Vagina (tissue), 2 donors: ENCODE measurements around the gene NKIRAS1.

Experiments
- POLR2A ChIP-seq, 2 donors: fragments of 450-650 bp; IDR thresholded peaks; one replicate each; pipeline ENCODE4 v1.6.1; 2017; ENCODE audit warnings: antibody characterized with exemption in 2 of 2, mild to moderate bottlenecking in 2 of 2, moderate library complexity in 2 of 2
- POLR2AphosphoS5 ChIP-seq, 2 donors: sonication (generic); formaldehyde crosslinking; IDR thresholded peaks; one replicate each; pipeline ENCODE4 v1.9.0; 2017; ENCODE audit warnings: antibody characterized with exemption in 2 of 2, mild to moderate bottlenecking in 2 of 2, low read depth in 1 of 2; ENCODE audit not compliant: insufficient read depth in 1 of 2
- TF ChIP-seq, protein P1 (sequence below), 3 experiments: fragments of 450-650 bp in 2 of 3; fragments of 200-600 bp in 1 of 3; sonication (generic) in 1 of 3; IDR thresholded peaks; one replicate each; pipeline ENCODE4 v1.5.1; 2017 to 2019; ENCODE audit warnings: antibody characterized with exemption in 3 of 3, mild to moderate bottlenecking in 2 of 3, moderate library complexity in 2 of 3

DNA sequence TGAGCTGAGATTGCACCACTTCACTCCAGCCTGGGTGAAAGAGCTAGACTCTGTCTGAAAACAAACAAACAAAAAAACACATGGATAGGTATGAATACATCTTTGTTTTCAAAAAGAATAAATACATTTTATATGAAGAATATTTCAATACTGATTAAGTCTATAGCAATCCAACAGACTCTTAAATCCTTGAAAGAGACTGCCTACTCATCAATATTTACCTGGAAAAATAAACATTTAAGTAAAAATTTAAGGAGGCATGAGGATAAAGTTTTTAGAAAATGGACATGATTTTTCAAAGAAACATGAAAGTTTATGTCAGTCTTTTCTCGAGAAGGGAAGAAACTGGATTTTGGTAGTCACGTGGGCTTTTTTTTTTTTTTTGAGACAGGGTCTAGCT lies 5.4 kb downstream of the NKIRAS1 start:
- TF ChIP-seq POLR2A (IDR thresholded peaks at IDR 0.05) (no peak), POLR2AphosphoS5 (IDR thresholded peaks at IDR 0.05; ENCODE audit: insufficient read depth in 1 of 2, low read depth in 1 of 2) (no peak)
- TF ChIP-seq, protein P1, sequence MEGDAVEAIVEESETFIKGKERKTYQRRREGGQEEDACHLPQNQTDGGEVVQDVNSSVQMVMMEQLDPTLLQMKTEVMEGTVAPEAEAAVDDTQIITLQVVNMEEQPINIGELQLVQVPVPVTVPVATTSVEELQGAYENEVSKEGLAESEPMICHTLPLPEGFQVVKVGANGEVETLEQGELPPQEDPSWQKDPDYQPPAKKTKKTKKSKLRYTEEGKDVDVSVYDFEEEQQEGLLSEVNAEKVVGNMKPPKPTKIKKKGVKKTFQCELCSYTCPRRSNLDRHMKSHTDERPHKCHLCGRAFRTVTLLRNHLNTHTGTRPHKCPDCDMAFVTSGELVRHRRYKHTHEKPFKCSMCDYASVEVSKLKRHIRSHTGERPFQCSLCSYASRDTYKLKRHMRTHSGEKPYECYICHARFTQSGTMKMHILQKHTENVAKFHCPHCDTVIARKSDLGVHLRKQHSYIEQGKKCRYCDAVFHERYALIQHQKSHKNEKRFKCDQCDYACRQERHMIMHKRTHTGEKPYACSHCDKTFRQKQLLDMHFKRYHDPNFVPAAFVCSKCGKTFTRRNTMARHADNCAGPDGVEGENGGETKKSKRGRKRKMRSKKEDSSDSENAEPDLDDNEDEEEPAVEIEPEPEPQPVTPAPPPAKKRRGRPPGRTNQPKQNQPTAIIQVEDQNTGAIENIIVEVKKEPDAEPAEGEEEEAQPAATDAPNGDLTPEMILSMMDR (IDR thresholded peaks at IDR 0.05): no peak
